Measurements from ENCODE around the gene SUPT4H1.

Gene SUPT4H1

GRCh38 chr17:58381124-58382035 lies 29.4 kb upstream of the SUPT4H1 start:
- DNase-seq (ENCODE audit: low read depth in 1 of 2, low spot score in 1 of 2): no peak

GRCh38 chr17:58380207-58381123 lies 28.5 kb upstream of the SUPT4H1 start:
- DNase-seq (ENCODE audit: low read depth in 1 of 2, low spot score in 1 of 2): no peak

GRCh38 chr17:58379511-58379824 lies 27.5 kb upstream of the SUPT4H1 start:
- no peak for DNase-seq (ENCODE audit: low read depth in 1 of 2, low spot score in 1 of 2)

GRCh38 chr17:58378733-58379510 lies 26.9 kb upstream of the SUPT4H1 start:
- no peak for DNase-seq (ENCODE audit: low read depth in 1 of 2, low spot score in 1 of 2)

- DNase-seq (ENCODE audit: low read depth in 1 of 2, low spot score in 1 of 2): no peak
These were observed 25.7 kb upstream of the SUPT4H1 start for GRCh38 chr17:58377661-58378060.

GRCh38 chr17:58377093-58377601 lies 25.1 kb upstream of the SUPT4H1 start:
- DNase-seq (ENCODE audit: low read depth in 1 of 2, low spot score in 1 of 2): no peak

GRCh38 chr17:58376472-58377000 lies 24.5 kb upstream of the SUPT4H1 start:
- no peak for DNase-seq (ENCODE audit: low read depth in 1 of 2, low spot score in 1 of 2)

- DNase-seq (ENCODE audit: low read depth in 1 of 2, low spot score in 1 of 2): no peak
These were observed 23.8 kb upstream of the SUPT4H1 start for GRCh38 chr17:58375811-58376210.

GRCh38 chr17:58375256-58375655 lies 23.3 kb upstream of the SUPT4H1 start:
- no peak for DNase-seq (ENCODE audit: low read depth in 1 of 2, low spot score in 1 of 2)

- DNase-seq (ENCODE audit: low read depth in 1 of 2, low spot score in 1 of 2): no peak
These were observed 21.9 kb upstream of the SUPT4H1 start for GRCh38 chr17:58373923-58374322.

- DNase-seq (ENCODE audit: low read depth in 1 of 2, low spot score in 1 of 2): no peak
These were observed 21.0 kb upstream of the SUPT4H1 start for GRCh38 chr17:58373003-58373402.

- no peak for DNase-seq (ENCODE audit: low read depth in 1 of 2, low spot score in 1 of 2)
These were observed 19.4 kb upstream of the SUPT4H1 start for GRCh38 chr17:58371300-58371950.

- no peak for DNase-seq (ENCODE audit: low read depth in 1 of 2, low spot score in 1 of 2)
These were observed 18.7 kb upstream of the SUPT4H1 start for GRCh38 chr17:58370716-58371115.

GRCh38 chr17:58370309-58370708 lies 18.3 kb upstream of the SUPT4H1 start:
- DNase-seq (ENCODE audit: low read depth in 1 of 2, low spot score in 1 of 2): no peak

GRCh38 chr17:58369214-58370031 lies 17.4 kb upstream of the SUPT4H1 start:
- no peak for DNase-seq (ENCODE audit: low read depth in 1 of 2, low spot score in 1 of 2)

GRCh38 chr17:58368860-58369213 lies 16.8 kb upstream of the SUPT4H1 start:
- DNase-seq (ENCODE audit: low read depth in 1 of 2, low spot score in 1 of 2): no peak

GRCh38 chr17:58367461-58367860 lies 15.5 kb upstream of the SUPT4H1 start:
- no peak for DNase-seq (ENCODE audit: low read depth in 1 of 2, low spot score in 1 of 2)

GRCh38 chr17:58365980-58366595 lies 14.1 kb upstream of the SUPT4H1 start:
- DNase-seq (ENCODE audit: low read depth in 1 of 2, low spot score in 1 of 2): no peak

Measured in activated T-helper 1 cell treated with anti-CD3 and anti-CD28 coated beads, Interleukin-2, amount 50 U/mL, for 16 hours (primary cell).